Thyroid gland (tissue), 4 donors: Measurements from ENCODE around the gene TOM1L2. TPM values are rescaled to one million over a fixed set of nuclear protein-coding genes. Genes with fewer than 3 reads are reported as not detected.

Experiments used
- DNase-seq, 2 donors: peaks; one replicate each; pipeline ENCODE4 v3.0.0-alpha.2; 2019
- H3K27ac ChIP-seq, 3 donors: fragments of 200-600 bp; sonication (generic); 1 replicate in 2 of 3; 2 replicates in 1 of 3; pipeline ENCODE4 v1.5.1; 2016 to 2019; ENCODE audit warnings: mild to moderate bottlenecking in 1 of 3, moderate library complexity in 1 of 3
- H3K27me3 ChIP-seq: fragments of 200-600 bp; sonication (generic); one replicate; pipeline ENCODE4 v1.5.1; 2019
- H3K36me3 ChIP-seq, 2 donors: fragments of 200-600 bp; sonication (generic); one replicate each; pipeline ENCODE4 v1.5.1; 2016 to 2019
- H3K4me1 ChIP-seq, 2 donors: fragments of 200-600 bp; sonication (generic); one replicate each; pipeline ENCODE4 v1.5.1; 2017 to 2019
- H3K4me3 ChIP-seq, 3 donors: fragments of 200-600 bp; sonication (generic); replicated peaks in 1 of 3; 1 replicate in 2 of 3; 2 replicates in 1 of 3; pipeline ENCODE4 v1.5.1; 2016; ENCODE audit warnings: mild to moderate bottlenecking in 1 of 3
- H3K9me3 ChIP-seq: fragments of 200-600 bp; sonication (generic); one replicate; pipeline ENCODE4 v1.5.1; 2017
- POLR2A ChIP-seq, 2 donors: fragments of 450-650 bp; IDR thresholded peaks; one replicate each; pipeline ENCODE4 v1.6.1; 2017; ENCODE audit warnings: antibody characterized with exemption in 2 of 2, mild to moderate bottlenecking in 2 of 2, moderate library complexity in 1 of 2
- WGBS, 2 donors: methylation state at CpG; one replicate each; pipeline ENCODE4 v1.1.5; 2017; 5-methylcytosine and 5-hydroxymethylcytosine counted together
- intact Hi-C: fragments of 100-400 bp; cut with DNase I; formaldehyde crosslinking; loops from one replicate; pipeline ENCODE4 v1.15.1; 2023
- total RNA-seq, 4 donors: library from RNA; depleted of rRNA; stranded (reverse); fragments of >200 nt; gene quantifications; one replicate each; pipeline ENCODE4 v1.2.3, GENCODE V29; 2016
- TF ChIP-seq, protein P1 (sequence below), 6 experiments: fragments of 200-600 bp in 3 of 6; fragments of 450-650 bp in 3 of 6; sonication (generic) in 3 of 6; IDR thresholded peaks; one replicate each; pipeline ENCODE4 v1.5.1; 2016 to 2019; ENCODE audit warnings: antibody characterized with exemption in 6 of 6, mild to moderate bottlenecking in 2 of 6, inconsistent platforms in 1 of 6, moderate library complexity in 1 of 6

Gene TOM1L2
- total RNA-seq, 4 donors from 2014 or later: 138 to 881 (median 257) TPM

- H3K4me1 ChIP-seq: peaks cover 7 to 44% of the 10 kb centered on the region in 2 donors
- WGBS, 2 donors: 93 to 96% methylated on average over 12 to 19 of the region's 22 CpGs
Observed at GRCh38 chr17:17816240-17816814, 155.9 kb downstream of the TOM1L2 start.

DNA sequence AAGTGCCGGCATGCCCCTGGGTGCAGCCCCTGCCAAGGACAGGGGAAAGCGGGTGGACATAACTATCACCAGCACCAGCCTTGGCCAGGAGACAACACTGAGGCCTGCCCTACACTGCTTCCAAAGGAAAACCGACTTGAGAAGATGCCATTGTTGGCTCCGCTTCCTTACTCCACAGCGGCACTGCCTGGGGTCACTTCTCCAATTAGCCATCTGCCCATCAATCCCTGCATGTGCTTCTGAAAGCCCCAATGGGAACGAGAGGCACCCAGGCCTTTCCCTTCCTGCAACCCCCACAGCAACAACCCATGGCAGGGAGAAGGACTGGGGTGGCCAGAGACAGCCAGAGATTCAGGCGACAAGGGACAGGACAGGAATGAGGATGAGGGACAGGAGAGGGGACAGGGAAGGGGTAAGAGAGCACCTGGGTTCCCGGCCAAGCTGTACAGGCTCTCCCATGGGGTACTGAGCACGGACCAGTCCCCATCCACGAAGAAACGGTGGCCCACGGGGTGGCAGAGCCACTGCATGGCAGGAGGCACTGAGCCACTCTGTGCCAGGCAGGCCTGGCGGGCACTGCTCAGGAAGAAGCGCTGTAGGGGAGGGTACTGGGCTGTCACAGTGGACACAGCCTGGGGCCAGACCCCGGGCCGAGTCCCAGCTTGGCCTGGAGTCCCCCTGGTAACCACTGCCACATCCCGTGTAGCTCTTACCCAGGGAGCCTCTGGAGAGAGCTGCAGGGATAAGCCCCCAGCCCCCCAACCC, 156.6 kb downstream of the TOM1L2 start:
- TF ChIP-seq, protein P1, sequence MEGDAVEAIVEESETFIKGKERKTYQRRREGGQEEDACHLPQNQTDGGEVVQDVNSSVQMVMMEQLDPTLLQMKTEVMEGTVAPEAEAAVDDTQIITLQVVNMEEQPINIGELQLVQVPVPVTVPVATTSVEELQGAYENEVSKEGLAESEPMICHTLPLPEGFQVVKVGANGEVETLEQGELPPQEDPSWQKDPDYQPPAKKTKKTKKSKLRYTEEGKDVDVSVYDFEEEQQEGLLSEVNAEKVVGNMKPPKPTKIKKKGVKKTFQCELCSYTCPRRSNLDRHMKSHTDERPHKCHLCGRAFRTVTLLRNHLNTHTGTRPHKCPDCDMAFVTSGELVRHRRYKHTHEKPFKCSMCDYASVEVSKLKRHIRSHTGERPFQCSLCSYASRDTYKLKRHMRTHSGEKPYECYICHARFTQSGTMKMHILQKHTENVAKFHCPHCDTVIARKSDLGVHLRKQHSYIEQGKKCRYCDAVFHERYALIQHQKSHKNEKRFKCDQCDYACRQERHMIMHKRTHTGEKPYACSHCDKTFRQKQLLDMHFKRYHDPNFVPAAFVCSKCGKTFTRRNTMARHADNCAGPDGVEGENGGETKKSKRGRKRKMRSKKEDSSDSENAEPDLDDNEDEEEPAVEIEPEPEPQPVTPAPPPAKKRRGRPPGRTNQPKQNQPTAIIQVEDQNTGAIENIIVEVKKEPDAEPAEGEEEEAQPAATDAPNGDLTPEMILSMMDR (IDR thresholded peaks at IDR 0.05): no peak
- Histone ChIP-seq H3K4me1 (peaks cover 12 to 48% of the 10 kb centered on the region in 2 donors), H3K4me3 (no peak overlapping the region), H3K27me3 (no peaks in the 10 kb centered on the region), H3K9me3 (no peaks in the 10 kb centered on the region), H3K27ac (peak overlapping the region in 2 of 3 donors; percentile 32 to 46), H3K36me3 (peaks cover 18 to 52% of the 10 kb centered on the region in 2 donors)
- no peak for DNase-seq
- intact Hi-C loops: loop anchor here (10.0 kb wide), 1 partner anchor 99 kb away; no protein-coding TSS in a partner anchor
- 88% methylated on average over 8 to 12 of the region's 17 CpGs for WGBS, 2 donors

More at GRCh38 chr17:17816240-17816814, 155.9 kb downstream of the TOM1L2 start:
- Histone ChIP-seq H3K4me3 (no peak overlapping the region), H3K36me3 (peaks cover 18 to 52% of the 10 kb centered on the region in 2 donors), H3K27ac (no peak overlapping the region), H3K27me3 (no peaks in the 10 kb centered on the region), H3K9me3 (no peaks in the 10 kb centered on the region)
- intact Hi-C loops: loop anchor here (10.0 kb wide), 1 partner anchor 98 kb away; no protein-coding TSS in a partner anchor
- DNase-seq: no peak
- no peak for TF ChIP-seq POLR2A (IDR thresholded peaks at IDR 0.05)
- TF ChIP-seq, protein P1 (IDR thresholded peaks at IDR 0.05): no peak

GRCh38 chr17:17815062-17815406, 157.2 kb downstream of the TOM1L2 start:
- TF ChIP-seq POLR2A (IDR thresholded peaks at IDR 0.05): no peak
- TF ChIP-seq, protein P1 (IDR thresholded peaks at IDR 0.05): no peak
- intact Hi-C loops: loop anchor here (10.0 kb wide), 1 partner anchor 100 kb away; no protein-coding TSS in a partner anchor
- peak; percentile 53 to 70 for DNase-seq
- Histone ChIP-seq H3K9me3 (no peaks in the 10 kb centered on the region), H3K4me1 (peaks cover 17 to 53% of the 10 kb centered on the region in 2 donors), H3K27me3 (no peaks in the 10 kb centered on the region), H3K36me3 (peaks cover 18 to 51% of the 10 kb centered on the region in 2 donors), H3K27ac (peak overlapping the region; percentile 32 to 46 (median 43)), H3K4me3 (no peak overlapping the region)
- WGBS, 2 donors: 60 to 69% methylated on average over 2 to 6 of the region's 8 CpGs

DNA sequence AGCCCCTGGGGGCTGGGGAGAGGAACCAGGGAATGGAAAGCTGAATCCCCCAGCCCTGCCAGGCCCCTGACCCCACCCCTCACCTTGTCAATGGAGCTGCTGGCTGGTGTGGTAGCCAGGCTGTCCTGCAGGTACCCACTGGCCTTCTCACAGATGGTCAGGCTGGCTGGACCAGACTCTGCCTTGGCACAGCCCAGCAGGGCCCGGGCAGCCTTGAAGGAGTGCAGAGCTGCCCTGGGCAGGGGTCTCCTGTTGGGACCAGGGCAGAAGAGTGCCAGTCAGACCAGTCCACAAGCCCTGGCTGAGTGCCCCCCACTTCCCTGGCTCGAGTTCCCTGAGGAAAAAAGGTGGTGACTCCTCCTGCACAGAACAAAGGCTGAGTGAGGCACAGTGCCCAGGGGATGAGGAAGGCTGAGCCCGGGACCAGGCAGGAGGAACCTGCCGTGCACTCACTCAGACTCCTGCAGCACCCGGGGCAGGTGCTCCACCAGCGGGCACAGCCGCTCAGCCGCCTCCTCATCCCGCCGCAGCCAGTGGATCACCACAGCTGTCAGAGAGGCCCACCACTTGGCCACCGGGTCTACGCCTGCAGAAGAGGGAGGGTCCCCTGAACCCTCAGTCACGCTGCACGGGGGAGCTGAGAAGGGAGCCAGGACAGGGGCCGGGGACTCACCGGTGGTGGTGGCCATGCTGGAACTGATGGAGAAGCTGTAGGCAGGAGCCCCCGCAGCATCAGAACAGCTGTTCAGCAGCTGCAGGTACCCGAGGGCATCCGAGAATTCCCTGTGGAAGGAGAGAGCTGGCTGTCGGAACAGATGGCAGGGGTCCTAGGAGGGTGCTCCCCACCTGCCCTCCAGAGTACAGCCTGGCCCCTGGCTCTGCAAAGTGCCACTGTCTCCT, 157.8 kb downstream of the TOM1L2 start:
- H3K4me1 ChIP-seq: peaks cover 24 to 53% of the 10 kb centered on the region in 2 donors

More for the DNA sequence above, 157.8 kb downstream of the TOM1L2 start:
- Histone ChIP-seq H3K9me3 (no peaks in the 10 kb centered on the region), H3K4me3 (no peak overlapping the region), H3K36me3 (peaks cover 18 to 45% of the 10 kb centered on the region in 2 donors), H3K27me3 (no peaks in the 10 kb centered on the region), H3K27ac (peak overlapping the region; percentile 32 to 46 (median 43))
- no peak for DNase-seq
- no peak for TF ChIP-seq POLR2A (IDR thresholded peaks at IDR 0.05)
- TF ChIP-seq, protein P1 (IDR thresholded peaks at IDR 0.05): no peak
- intact Hi-C loops: loop anchor here (10.0 kb wide), 1 partner anchor 100 kb away; no protein-coding TSS in a partner anchor
- 81% methylated on average over 8 to 10 of the region's 20 CpGs for WGBS, 2 donors
